Measurements from ENCODE around the gene NTM. TPM values are rescaled to one million over a fixed set of nuclear protein-coding genes. Genes with fewer than 3 reads are reported as not detected.

NTM gene
- total RNA-seq, 4 donors from 2014 or later, result 1.4 to 2.8 (median 1.7) TPM

DNA sequence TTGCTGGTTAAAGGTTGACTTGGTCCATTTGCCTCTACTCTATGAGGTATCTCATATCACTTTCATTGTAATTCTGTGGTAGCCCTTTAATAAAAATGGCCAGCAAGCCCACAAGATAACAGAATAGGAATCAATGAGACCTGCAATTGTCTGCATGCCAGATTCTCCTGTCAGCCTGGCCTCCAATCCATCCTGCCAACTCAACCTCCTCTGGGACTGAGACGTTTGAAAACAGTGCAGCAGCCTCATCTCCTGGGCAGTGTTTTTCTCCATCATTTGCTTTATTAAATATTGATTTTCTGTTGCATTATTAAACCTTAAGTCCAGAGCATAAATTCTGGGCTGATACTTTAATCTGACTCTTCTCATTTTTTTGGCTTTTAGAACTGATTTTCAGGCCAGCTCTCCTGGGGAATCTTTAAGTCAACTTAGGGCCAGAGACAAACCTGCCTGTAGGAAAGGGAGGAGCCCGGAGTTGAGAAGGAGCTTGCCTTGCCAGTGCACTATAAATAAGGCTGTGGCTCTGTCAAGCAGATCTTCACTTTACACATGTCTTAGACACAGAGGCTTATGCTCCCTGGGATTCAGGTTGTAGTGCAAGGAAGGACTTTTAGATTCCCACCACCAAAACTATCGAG lies 798.0 kb downstream of the NTM start:
- H3K9me3 ChIP-seq, result no peaks in the 10 kb centered on the region
- DNase-seq, result no peak

DNA sequence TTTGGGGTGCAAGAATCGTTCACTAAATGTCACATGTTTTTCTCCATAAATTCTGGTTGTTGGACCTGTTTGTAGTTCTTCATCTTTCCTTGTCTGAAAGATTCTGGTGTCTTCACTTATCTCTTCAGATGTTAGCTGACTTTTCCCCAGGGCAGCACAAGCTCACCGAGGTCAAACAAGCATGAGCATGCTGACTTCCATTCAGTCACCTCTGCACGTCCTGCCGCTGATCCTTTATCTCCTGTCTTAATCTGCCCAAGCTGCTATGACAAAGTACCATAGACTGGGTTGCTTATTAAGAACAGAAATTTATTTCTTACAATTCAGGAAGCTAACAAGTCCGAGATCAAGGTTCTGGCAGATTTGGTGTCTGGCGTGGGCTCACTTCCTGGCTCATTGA lies 800.6 kb downstream of the NTM start:
- no peak overlapping the region for H3K27ac ChIP-seq
- no peaks in the 10 kb centered on the region for H3K9me3 ChIP-seq
- no peaks in the 10 kb centered on the region for H3K36me3 ChIP-seq
- no peaks in the 10 kb centered on the region for H3K4me1 ChIP-seq
- no peaks in the 10 kb centered on the region for H3K27me3 ChIP-seq
- no peak overlapping the region for H3K4me3 ChIP-seq
- TF ChIP-seq, protein P1, sequence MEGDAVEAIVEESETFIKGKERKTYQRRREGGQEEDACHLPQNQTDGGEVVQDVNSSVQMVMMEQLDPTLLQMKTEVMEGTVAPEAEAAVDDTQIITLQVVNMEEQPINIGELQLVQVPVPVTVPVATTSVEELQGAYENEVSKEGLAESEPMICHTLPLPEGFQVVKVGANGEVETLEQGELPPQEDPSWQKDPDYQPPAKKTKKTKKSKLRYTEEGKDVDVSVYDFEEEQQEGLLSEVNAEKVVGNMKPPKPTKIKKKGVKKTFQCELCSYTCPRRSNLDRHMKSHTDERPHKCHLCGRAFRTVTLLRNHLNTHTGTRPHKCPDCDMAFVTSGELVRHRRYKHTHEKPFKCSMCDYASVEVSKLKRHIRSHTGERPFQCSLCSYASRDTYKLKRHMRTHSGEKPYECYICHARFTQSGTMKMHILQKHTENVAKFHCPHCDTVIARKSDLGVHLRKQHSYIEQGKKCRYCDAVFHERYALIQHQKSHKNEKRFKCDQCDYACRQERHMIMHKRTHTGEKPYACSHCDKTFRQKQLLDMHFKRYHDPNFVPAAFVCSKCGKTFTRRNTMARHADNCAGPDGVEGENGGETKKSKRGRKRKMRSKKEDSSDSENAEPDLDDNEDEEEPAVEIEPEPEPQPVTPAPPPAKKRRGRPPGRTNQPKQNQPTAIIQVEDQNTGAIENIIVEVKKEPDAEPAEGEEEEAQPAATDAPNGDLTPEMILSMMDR (IDR thresholded peaks at IDR 0.05), result no peak
- TF ChIP-seq POLR2A (IDR thresholded peaks at IDR 0.05), result no peak
- no peak for DNase-seq

More for the DNA sequence above, 798.0 kb downstream of the NTM start:
- TF ChIP-seq, protein P1 (IDR thresholded peaks at IDR 0.05), result no peak
- TF ChIP-seq POLR2A (IDR thresholded peaks at IDR 0.05), result no peak
- Histone ChIP-seq H3K4me1 (no peaks in the 10 kb centered on the region), H3K27ac (no peak overlapping the region), H3K4me3 (no peak overlapping the region), H3K27me3 (no peaks in the 10 kb centered on the region), H3K36me3 (no peaks in the 10 kb centered on the region)

DNA sequence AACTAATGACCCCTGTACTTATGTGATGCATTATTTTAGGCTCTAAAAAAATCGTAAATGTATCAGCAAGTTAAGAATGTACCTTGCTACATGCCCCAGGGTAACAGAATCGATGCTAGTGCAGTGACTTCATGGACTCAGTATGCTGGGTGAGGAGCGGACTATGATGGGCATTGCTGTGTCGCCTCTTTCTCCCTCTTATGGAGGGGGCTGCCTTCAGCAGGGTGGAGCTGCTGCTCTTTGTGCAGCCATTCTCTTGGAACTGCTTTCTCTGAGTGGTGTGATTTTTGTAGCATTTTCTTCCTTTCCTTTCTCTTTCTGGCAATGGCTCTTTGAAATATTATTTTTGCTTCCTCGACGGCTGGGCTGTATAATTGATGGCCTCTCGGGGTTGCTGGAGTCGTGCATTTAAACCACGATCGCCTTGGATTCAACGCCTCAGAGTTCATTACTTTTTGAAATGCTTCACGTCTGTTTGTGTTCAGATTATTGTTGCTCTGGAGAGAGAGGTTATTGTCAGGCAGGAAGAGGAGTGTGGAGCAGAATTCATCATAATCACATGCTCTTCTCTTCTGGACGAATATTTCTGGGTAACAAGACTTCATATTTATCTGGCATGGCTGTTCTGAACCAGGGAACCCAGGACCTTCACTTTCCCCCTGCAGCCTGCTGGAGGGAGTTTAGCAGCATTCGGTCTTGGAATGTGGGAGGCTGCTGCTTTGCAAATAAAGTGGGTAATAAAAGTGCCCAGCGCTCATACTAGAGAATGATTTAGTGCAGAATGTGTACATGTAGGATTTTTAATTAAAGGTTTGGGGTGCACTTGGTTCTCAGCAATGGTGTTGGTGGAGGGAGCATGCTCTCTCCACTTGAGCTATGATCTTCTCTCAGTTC lies 804.2 kb downstream of the NTM start:
- TF ChIP-seq, protein P1 (IDR thresholded peaks at IDR 0.05), result no peak
- TF ChIP-seq POLR2A (IDR thresholded peaks at IDR 0.05), result no peak
- H3K9me3 ChIP-seq, result no peaks in the 10 kb centered on the region
- no peaks in the 10 kb centered on the region for H3K27me3 ChIP-seq
- H3K4me3 ChIP-seq, result no peak overlapping the region
- no peaks in the 10 kb centered on the region for H3K4me1 ChIP-seq
- no peak overlapping the region for H3K27ac ChIP-seq
- no peak for DNase-seq
- H3K36me3 ChIP-seq, result no peaks in the 10 kb centered on the region

DNA sequence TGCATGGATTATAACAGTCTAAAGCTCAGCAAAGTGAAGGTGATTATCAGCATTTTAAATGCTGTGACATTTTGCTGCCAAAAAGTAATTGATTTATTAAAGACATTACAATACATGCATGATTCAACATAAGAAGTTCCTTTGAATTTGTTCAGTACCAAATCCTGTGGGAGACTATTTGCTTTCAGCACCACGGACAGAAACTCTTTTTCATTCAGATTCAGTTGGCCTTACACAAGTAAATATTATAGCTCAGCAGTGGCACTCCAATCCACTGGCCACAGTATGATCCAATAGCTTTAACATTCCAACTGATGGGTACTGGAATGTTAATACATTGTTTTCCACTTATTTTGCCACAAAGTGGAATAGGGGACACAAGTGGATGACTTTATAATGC lies 806.7 kb downstream of the NTM start:
- Histone ChIP-seq H3K4me3 (no peak overlapping the region), H3K27me3 (no peaks in the 10 kb centered on the region), H3K27ac (no peak overlapping the region), H3K4me1 (no peaks in the 10 kb centered on the region), H3K36me3 (no peaks in the 10 kb centered on the region), H3K9me3 (no peaks in the 10 kb centered on the region)
- TF ChIP-seq, protein P1 (IDR thresholded peaks at IDR 0.05), result no peak
- TF ChIP-seq POLR2A (IDR thresholded peaks at IDR 0.05), result no peak
- DNase-seq, result no peak

DNA sequence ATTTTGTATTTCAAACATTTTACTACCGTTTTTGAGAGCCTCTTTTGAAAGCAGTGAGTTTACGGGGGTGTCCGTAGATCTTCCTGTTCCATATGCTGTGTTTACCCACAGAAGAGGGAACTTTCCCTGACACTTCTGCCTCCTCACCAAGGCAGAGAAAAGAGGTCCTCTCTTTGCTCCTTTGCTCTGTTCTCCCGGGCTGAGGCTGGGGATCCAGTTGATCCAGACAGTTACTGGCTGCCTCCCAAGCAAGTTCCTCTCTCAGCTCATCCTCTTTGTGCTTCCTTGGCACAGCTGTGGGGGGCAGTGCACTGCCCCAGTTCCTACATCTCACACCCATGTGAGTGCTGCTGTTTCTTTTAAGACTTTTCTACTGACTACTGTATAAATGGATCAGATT lies 813.7 kb downstream of the NTM start:
- no peak overlapping the region for H3K27ac ChIP-seq
- no peaks in the 10 kb centered on the region for H3K27me3 ChIP-seq
- no peak for TF ChIP-seq POLR2A (IDR thresholded peaks at IDR 0.05)
- TF ChIP-seq, protein P1 (IDR thresholded peaks at IDR 0.05), result no peak
- H3K9me3 ChIP-seq, result no peaks in the 10 kb centered on the region
- H3K4me1 ChIP-seq, result no peaks in the 10 kb centered on the region
- no peaks in the 10 kb centered on the region for H3K36me3 ChIP-seq
- no peak for DNase-seq
- H3K4me3 ChIP-seq, result no peak overlapping the region

Measured in Peyer's patch (tissue), 4 donors.